ENCODE results near the gene NHERF2. TPM values are rescaled to one million over a fixed set of nuclear protein-coding genes. Genes with fewer than 3 reads are reported as not detected.
A peak's percentile ranks its signal among the peaks of the same experiment; 100 is the strongest.

NHERF2 gene
- total and polyA plus RNA-seq, 9 of the 15 experiments (the other 6 are each of a cell fraction or from before 2014, with no cell fraction given), result 0.15 to 42.0 (median 12.5) TPM

DNA sequence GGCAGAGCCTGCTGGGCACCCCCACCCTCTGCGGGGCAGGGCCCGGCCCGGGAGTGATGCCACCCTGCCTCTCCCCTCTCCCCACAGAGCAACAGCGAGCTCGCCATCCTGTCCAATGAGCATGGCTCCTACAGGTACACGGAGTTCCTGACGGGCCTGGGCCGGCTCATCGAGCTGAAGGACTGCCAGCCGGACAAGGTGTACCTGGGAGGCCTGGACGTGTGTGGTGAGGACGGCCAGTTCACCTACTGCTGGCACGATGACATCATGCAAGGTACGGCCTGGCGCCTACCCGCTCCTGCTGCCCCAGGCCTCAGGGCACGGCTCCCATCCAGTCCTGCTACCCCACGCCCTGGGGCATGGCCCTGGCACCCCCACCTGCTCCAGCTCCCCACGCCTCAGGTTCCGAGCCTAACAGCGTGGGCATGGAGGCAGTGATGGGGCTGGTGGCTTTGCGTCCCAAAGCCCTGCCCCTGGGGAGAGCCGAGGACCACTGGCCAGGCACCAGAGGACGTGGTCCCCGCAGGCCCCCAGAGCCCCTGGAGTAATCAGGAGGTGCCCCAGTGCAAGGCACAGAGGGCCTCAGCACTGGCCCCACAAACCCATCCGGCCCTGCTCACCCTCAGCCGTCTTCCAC, 59.5 kb downstream of the NHERF2 start (continued):
- TF ChIP-seq POLR2H (tag; IDR thresholded peaks at IDR 0.05; ENCODE audit: low read depth) (no peak), ZNF830 (CRISPR knock-in tag; IDR thresholded peaks at IDR 0.05) (no peak), CBX3 (IDR thresholded peaks at IDR 0.05; ENCODE audit: borderline replicate concordance in 1 of 2, low read length in 2 of 2) (no peak), ERF (CRISPR knock-in tag; IDR thresholded peaks at IDR 0.05) (no peak), POLR3A (IDR thresholded peaks at IDR 0.05; ENCODE audit: borderline replicate concordance, extremely low read depth, insufficient read depth, insufficient read length) (no peak), NCOR1 (IDR thresholded peaks at IDR 0.05) (no peak), NR2C2 (CRISPR knock-in tag; IDR thresholded peaks at IDR 0.05) (no peak), NR2C2 (tag; IDR thresholded peaks at IDR 0.05) (no peak), HNRNPUL1 (IDR thresholded peaks at IDR 0.05; ENCODE audit: low read length) (no peak), RBM22 (IDR thresholded peaks at IDR 0.05; ENCODE audit: low read depth, low read length, poor library complexity, severe bottlenecking) (peak; percentile 27), STAT5A (IDR thresholded peaks at IDR 0.05; ENCODE audit: borderline replicate concordance, low read length) (no peak), PYGO2 (tag; IDR thresholded peaks at IDR 0.05) (no peak), ZEB2 (IDR thresholded peaks at IDR 0.05) (no peak), PURB (CRISPR knock-in tag; IDR thresholded peaks at IDR 0.05; ENCODE audit: low read depth) (no peak), CBX8 (IDR thresholded peaks at IDR 0.05; ENCODE audit: borderline replicate concordance, extremely low read depth, low read depth, low read length, poor library complexity, severe bottlenecking) (no peak), POLR2G (IDR thresholded peaks at IDR 0.05; ENCODE audit: low read depth, low read length) (peak; percentile 26; the same call in 1 of the 2 replicates), HNRNPH1 (optimal IDR thresholded peaks at IDR 0.05; ENCODE audit: low read depth, low read length) (no peak), PCBP1 (IDR thresholded peaks at IDR 0.05; ENCODE audit: low read depth, low read length, poor library complexity, severe bottlenecking) (no peak), HMGN3 (IDR thresholded peaks at IDR 0.05; ENCODE audit: borderline replicate concordance, extremely low read depth, insufficient read length, low read depth, low read length) (peak; percentile 6), KDM1A (IDR thresholded peaks at IDR 0.05) (no peak)
- TF ChIP-seq, protein P1, sequence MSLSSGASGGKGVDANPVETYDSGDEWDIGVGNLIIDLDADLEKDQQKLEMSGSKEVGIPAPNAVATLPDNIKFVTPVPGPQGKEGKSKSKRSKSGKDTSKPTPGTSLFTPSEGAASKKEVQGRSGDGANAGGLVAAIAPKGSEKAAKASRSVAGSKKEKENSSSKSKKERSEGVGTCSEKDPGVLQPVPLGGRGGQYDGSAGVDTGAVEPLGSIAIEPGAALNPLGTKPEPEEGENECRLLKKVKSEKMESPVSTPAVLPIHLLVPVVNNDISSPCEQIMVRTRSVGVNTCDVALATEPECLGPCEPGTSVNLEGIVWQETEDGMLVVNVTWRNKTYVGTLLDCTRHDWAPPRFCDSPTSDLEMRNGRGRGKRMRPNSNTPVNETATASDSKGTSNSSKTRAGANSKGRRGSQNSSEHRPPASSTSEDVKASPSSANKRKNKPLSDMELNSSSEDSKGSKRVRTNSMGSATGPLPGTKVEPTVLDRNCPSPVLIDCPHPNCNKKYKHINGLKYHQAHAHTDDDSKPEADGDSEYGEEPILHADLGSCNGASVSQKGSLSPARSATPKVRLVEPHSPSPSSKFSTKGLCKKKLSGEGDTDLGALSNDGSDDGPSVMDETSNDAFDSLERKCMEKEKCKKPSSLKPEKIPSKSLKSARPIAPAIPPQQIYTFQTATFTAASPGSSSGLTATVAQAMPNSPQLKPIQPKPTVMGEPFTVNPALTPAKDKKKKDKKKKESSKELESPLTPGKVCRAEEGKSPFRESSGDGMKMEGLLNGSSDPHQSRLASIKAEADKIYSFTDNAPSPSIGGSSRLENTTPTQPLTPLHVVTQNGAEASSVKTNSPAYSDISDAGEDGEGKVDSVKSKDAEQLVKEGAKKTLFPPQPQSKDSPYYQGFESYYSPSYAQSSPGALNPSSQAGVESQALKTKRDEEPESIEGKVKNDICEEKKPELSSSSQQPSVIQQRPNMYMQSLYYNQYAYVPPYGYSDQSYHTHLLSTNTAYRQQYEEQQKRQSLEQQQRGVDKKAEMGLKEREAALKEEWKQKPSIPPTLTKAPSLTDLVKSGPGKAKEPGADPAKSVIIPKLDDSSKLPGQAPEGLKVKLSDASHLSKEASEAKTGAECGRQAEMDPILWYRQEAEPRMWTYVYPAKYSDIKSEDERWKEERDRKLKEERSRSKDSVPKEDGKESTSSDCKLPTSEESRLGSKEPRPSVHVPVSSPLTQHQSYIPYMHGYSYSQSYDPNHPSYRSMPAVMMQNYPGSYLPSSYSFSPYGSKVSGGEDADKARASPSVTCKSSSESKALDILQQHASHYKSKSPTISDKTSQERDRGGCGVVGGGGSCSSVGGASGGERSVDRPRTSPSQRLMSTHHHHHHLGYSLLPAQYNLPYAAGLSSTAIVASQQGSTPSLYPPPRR (CRISPR knock-in tag; IDR thresholded peaks at IDR 0.05; ENCODE audit: borderline replicate concordance), result no peak

Measured in K562 (cell line).